H1 (cell line): ENCODE results near the gene MALT1. TPM values are rescaled to one million over a fixed set of nuclear protein-coding genes. Genes with fewer than 3 reads are reported as not detected.

Experiments
- CTCF ChIA-PET: fragments of 300-600 bp; sonication (Branson Sonifier 250); formaldehyde crosslinking; loops from one replicate; lab custom pipeline; 2021; ENCODE audit not compliant: partially characterized antibody; lab: Charles Lee
- POLR2A ChIA-PET: fragments of 300-600 bp; sonication (Branson Sonifier 250); formaldehyde crosslinking; loops from one replicate; lab custom pipeline; 2021; ENCODE audit warnings: inconsistent platforms; ENCODE audit not compliant: partially characterized antibody; lab: Charles Lee
- DNase-seq, 2 experiments: peaks; one replicate each; pipeline versions ENCODE4 v3.0.0 to v3.0.0-alpha.2; 2010 to 2022; ENCODE audit warnings: low spot score in 2 of 2, low read depth in 1 of 2, mixed read lengths in 1 of 2
- FAIRE-seq: peaks from 2 replicates; lab custom pipeline; 2011; peaks lifted over from hg19 to GRCh38; lab: Jason Lieb, UNC
- H2AFZ ChIP-seq: 2 replicates; pipeline ENCODE4 v1.8.1; 2012; ENCODE audit warnings: low read length, inconsistent platforms
- H2AK5ac ChIP-seq: 2 replicates; pipeline ENCODE4 v1.6.1; 2013; ENCODE audit warnings: low read depth, low read length
- H2BK120ac ChIP-seq: replicated peaks from 2 replicates; pipeline ENCODE3; 2013; ENCODE audit warnings: low read depth, low read length, inconsistent platforms
- H2BK12ac ChIP-seq: 2 replicates; pipeline ENCODE4 v1.6.1; 2013; ENCODE audit warnings: low read depth, low read length
- H2BK15ac ChIP-seq: 2 replicates; pipeline ENCODE4 v1.6.1; 2013; ENCODE audit warnings: low read length
- H2BK20ac ChIP-seq: 2 replicates; pipeline ENCODE4 v1.6.1; 2013; ENCODE audit warnings: low read length
- H2BK5ac ChIP-seq: 2 replicates; pipeline ENCODE4 v1.6.1; 2013; ENCODE audit warnings: low read depth, low read length
- H3K14ac ChIP-seq: 2 replicates; pipeline ENCODE4 v1.6.1; 2013; ENCODE audit warnings: inconsistent platforms; ENCODE audit not compliant: insufficient read length
- H3K18ac ChIP-seq: 2 replicates; pipeline ENCODE4 v1.6.1; 2013; ENCODE audit warnings: low read length; ENCODE audit errors: extremely low read depth
- H3K23ac ChIP-seq: 2 replicates; pipeline ENCODE4 v1.6.1; 2013; ENCODE audit warnings: inconsistent platforms; ENCODE audit not compliant: insufficient read length
- H3K23me2 ChIP-seq: 2 replicates; pipeline ENCODE4 v1.6.1; 2013; ENCODE audit warnings: low read depth, low read length
- H3K27ac ChIP-seq: 2 replicates; pipeline ENCODE4 v1.6.1; 2011; ENCODE audit warnings: low read depth, low read length, inconsistent platforms
- H3K27me3 ChIP-seq, 4 experiments: replicated peaks in 1 of 4; 1 replicate in 1 of 4; 2 replicates in 3 of 4; pipeline versions ENCODE4 v1.6.1 to v1.8.1; 2011 to 2013; ENCODE audit warnings: low read length in 3 of 4, mild to moderate bottlenecking in 3 of 4, inconsistent platforms in 2 of 4, mixed read lengths in 2 of 4, moderate library complexity in 1 of 4; ENCODE audit not compliant: control insufficient read depth in 3 of 4, insufficient read depth in 3 of 4; ENCODE audit errors: extremely low read depth in 1 of 4
- H3K36me3 ChIP-seq, 4 experiments: 2 replicates each; pipeline versions ENCODE4 v1.6.1 to v1.8.1; 2011 to 2013; ENCODE audit warnings: mild to moderate bottlenecking in 4 of 4, low read length in 3 of 4, moderate library complexity in 2 of 4, control low read depth in 1 of 4, inconsistent platforms in 1 of 4; ENCODE audit not compliant: insufficient read depth in 4 of 4, control insufficient read depth in 2 of 4
- H3K4ac ChIP-seq: replicated peaks from 2 replicates; pipeline ENCODE3; 2013; ENCODE audit warnings: low read length, low read depth, mixed read lengths, inconsistent platforms; ENCODE audit not compliant: insufficient read length
- H3K4me1 ChIP-seq, 4 experiments: replicated peaks in 1 of 4; 1 replicate in 1 of 4; 2 replicates in 3 of 4; pipeline versions ENCODE4 v1.6.1 to v1.8.1; 2011 to 2013; ENCODE audit warnings: low read length in 3 of 4, inconsistent platforms in 2 of 4, mixed read lengths in 1 of 4; ENCODE audit not compliant: insufficient read depth in 4 of 4, control insufficient read depth in 3 of 4
- H3K4me2 ChIP-seq, 2 experiments: 2 replicates each; pipeline versions ENCODE4 v1.6.1 to v1.8.1; 2011 to 2013; ENCODE audit warnings: low read depth in 2 of 2, low read length in 2 of 2, control low read depth in 1 of 2, inconsistent platforms in 1 of 2, mild to moderate bottlenecking in 1 of 2; ENCODE audit not compliant: insufficient read depth in 1 of 2
- H3K4me3 ChIP-seq, 4 experiments: fragments of 200-600, 300-600 bp in 1 of 4; sonication (generic), shearing (Covaris generic), sonication (Bioruptor Twin) in 1 of 4; 2 replicates each; pipeline versions ENCODE4 v1.5.1 to v1.8.1; 2011 to 2016; ENCODE audit warnings: low read length in 4 of 4, low read depth in 3 of 4, control low read depth in 2 of 4, inconsistent platforms in 2 of 4, mild to moderate bottlenecking in 2 of 4, mixed read lengths in 1 of 4, moderate library complexity in 1 of 4; ENCODE audit not compliant: insufficient read depth in 2 of 4; ENCODE audit errors: extremely low read depth in 1 of 4
- H3K56ac ChIP-seq: replicated peaks from 2 replicates; pipeline ENCODE3; 2013; ENCODE audit warnings: low read depth, mild to moderate bottlenecking, mixed read lengths, low read length, inconsistent platforms; ENCODE audit not compliant: insufficient read length
- H3K79me1 ChIP-seq: 2 replicates; pipeline ENCODE4 v1.6.1; 2013; ENCODE audit warnings: low read depth, low read length, control low read depth
- H3K79me2 ChIP-seq, 2 experiments: 2 replicates each; pipeline versions ENCODE4 v1.6.1 to v1.8.1; 2012 to 2013; ENCODE audit warnings: low read length in 2 of 2, mild to moderate bottlenecking in 2 of 2, inconsistent platforms in 1 of 2; ENCODE audit not compliant: insufficient read depth in 2 of 2, control insufficient read depth in 1 of 2
- H3K9ac ChIP-seq, 4 experiments: replicated peaks in 1 of 4; 1 replicate in 1 of 4; 2 replicates in 3 of 4; pipeline versions ENCODE4 v1.6.1 to v1.8.1; 2011 to 2013; ENCODE audit warnings: low read depth in 3 of 4, low read length in 3 of 4, control low read depth in 2 of 4, mild to moderate bottlenecking in 2 of 4, moderate library complexity in 2 of 4, inconsistent platforms in 1 of 4; ENCODE audit errors: extremely low read depth in 1 of 4
- H3K9me3 ChIP-seq, 2 experiments: 2 replicates each; pipeline versions ENCODE4 v1.6.1 to v1.8.1; 2012 to 2013; ENCODE audit warnings: mild to moderate bottlenecking in 2 of 2, moderate library complexity in 2 of 2, control low read depth in 1 of 2, inconsistent platforms in 1 of 2, low read depth in 1 of 2, low read length in 1 of 2, mixed read lengths in 1 of 2; ENCODE audit not compliant: insufficient read depth in 2 of 2
- H4K20me1 ChIP-seq, 2 experiments: replicated peaks in 1 of 2; 2 replicates each; pipeline versions ENCODE3 to v1.8.1; 2011 to 2013; ENCODE audit warnings: inconsistent platforms in 2 of 2, low read length in 2 of 2, mild to moderate bottlenecking in 1 of 2; ENCODE audit not compliant: insufficient read depth in 2 of 2, control insufficient read depth in 1 of 2
- H4K5ac ChIP-seq: 2 replicates; pipeline ENCODE4 v1.6.1; 2013; ENCODE audit warnings: low read length, low read depth, mixed read lengths, inconsistent platforms; ENCODE audit not compliant: insufficient read length
- H4K8ac ChIP-seq: 2 replicates; pipeline ENCODE4 v1.8.0; 2013; ENCODE audit warnings: mild to moderate bottlenecking, moderate library complexity, low read length, inconsistent platforms; ENCODE audit not compliant: insufficient read depth; ENCODE audit errors: extremely low read depth
- H4K91ac ChIP-seq: replicated peaks from 2 replicates; pipeline ENCODE3; 2013; ENCODE audit warnings: low read length, mixed read lengths, inconsistent platforms; ENCODE audit not compliant: insufficient read length
- ATF2 ChIP-seq: IDR thresholded peaks from 2 replicates; pipeline ENCODE4 v1.6.1; 2012; ENCODE audit warnings: low read length, inconsistent platforms
- BACH1 ChIP-seq: IDR thresholded peaks from 2 replicates; pipeline ENCODE4 v1.6.1; 2012; ENCODE audit warnings: low read length, improper control_type of control experiment
- CBX8 ChIP-seq: fragments of 300-800, 300-1000 bp; sonication (generic); IDR thresholded peaks from 2 replicates; pipeline ENCODE4 v1.7.1; 2016; ENCODE audit warnings: low read depth, low read length, borderline replicate concordance
- EZH2 ChIP-seq: fragments of 200-600 bp; sonication (generic); IDR thresholded peaks from 2 replicates; pipeline ENCODE4 v1.7.1; 2012; ENCODE audit warnings: low read depth, mild to moderate bottlenecking, moderate library complexity, low read length, inconsistent platforms; ENCODE audit not compliant: severe bottlenecking
- FOSL1 ChIP-seq: IDR thresholded peaks from 2 replicates; pipeline ENCODE4 v1.6.1; 2011; ENCODE audit warnings: mild to moderate bottlenecking, low read depth, low read length, moderate library complexity; ENCODE audit not compliant: insufficient read depth
- GTF2F1 ChIP-seq: IDR thresholded peaks from 2 replicates; pipeline ENCODE4 v1.6.1; 2012; ENCODE audit warnings: low read depth, low read length, improper control_type of control experiment, borderline replicate concordance
- HDAC2 ChIP-seq, 2 experiments: fragments of 300-600 bp in 1 of 2; sonication (generic) in 1 of 2; IDR thresholded peaks; 2 replicates each; pipeline ENCODE4 v1.6.1; 2011 to 2012; ENCODE audit warnings: low read depth in 2 of 2, low read length in 2 of 2, mild to moderate bottlenecking in 2 of 2, moderate library complexity in 2 of 2, borderline replicate concordance in 1 of 2, inconsistent platforms in 1 of 2
- KDM5A ChIP-seq: fragments of 200-600 bp; IDR thresholded peaks from 2 replicates; pipeline ENCODE4 v1.7.1; 2012; ENCODE audit warnings: mild to moderate bottlenecking, low read length, inconsistent platforms, mixed read lengths
- POU5F1 ChIP-seq: IDR thresholded peaks from 2 replicates; pipeline ENCODE4 v1.6.1; 2011; ENCODE audit warnings: low read depth, mild to moderate bottlenecking, low read length, moderate library complexity
- SP2 ChIP-seq: IDR thresholded peaks from 2 replicates; pipeline ENCODE4 v1.6.1; 2012; ENCODE audit warnings: mild to moderate bottlenecking, low read length, inconsistent platforms
- SRF ChIP-seq: IDR thresholded peaks from 2 replicates; pipeline ENCODE4 v1.6.1; 2011; ENCODE audit warnings: mild to moderate bottlenecking, low read depth, low read length, moderate library complexity
- WGBS, 2 experiments: shearing (Covaris generic) in 1 of 2; methylation state at CpG; one replicate each; pipeline versions ENCODE4 v1.1.6 to v1.1.7; 2013 to 2015; ENCODE audit warnings: low lambda C conversion rate in 2 of 2, mixed read lengths in 2 of 2, inconsistent platforms in 1 of 2, low coverage in 1 of 2, missing lambda C conversion rate in 1 of 2; ENCODE audit not compliant: insufficient replicate concordance in 2 of 2, insufficient coverage in 1 of 2, insufficient read length in 1 of 2; ENCODE audit errors: extremely low coverage in 1 of 2, missing lambda C conversion rate in 1 of 2; 5-methylcytosine and 5-hydroxymethylcytosine counted together
- polyA plus RNA-seq, 7 experiments: library from polyadenylated mRNA; depleted of rRNA in 3 of 7; stranded (reverse) in 5 of 7; unstranded in 2 of 7; fragments of >200 nt in 5 of 7; fragments of 200-250 nt in 2 of 7; gene quantifications; 1 replicate in 5 of 7; 2 replicates in 1 of 7; 4 replicates in 1 of 7; pipeline versions ENCODE4 v1.2.1 to v1.2.3, GENCODE V29; 2011 to 2013; ENCODE audit warnings: missing spikeins in 2 of 7, mixed read lengths in 2 of 7
- total RNA-seq: library from RNA; stranded (reverse); fragmentation: NEBNext Ultra II Directional; extraction: Animal tissue kit (Norgen Biotek cat#: 25700); gene quantifications from 2 replicates; pipeline ENCODE4 v1.2.1, GENCODE V29; 2021

Gene MALT1
- total and polyA plus RNA-seq, 2 of the 8 experiments (the other 6 are each of a cell fraction or from before 2014, with no cell fraction given), result 10.7 to 25.9 TPM

DNA sequence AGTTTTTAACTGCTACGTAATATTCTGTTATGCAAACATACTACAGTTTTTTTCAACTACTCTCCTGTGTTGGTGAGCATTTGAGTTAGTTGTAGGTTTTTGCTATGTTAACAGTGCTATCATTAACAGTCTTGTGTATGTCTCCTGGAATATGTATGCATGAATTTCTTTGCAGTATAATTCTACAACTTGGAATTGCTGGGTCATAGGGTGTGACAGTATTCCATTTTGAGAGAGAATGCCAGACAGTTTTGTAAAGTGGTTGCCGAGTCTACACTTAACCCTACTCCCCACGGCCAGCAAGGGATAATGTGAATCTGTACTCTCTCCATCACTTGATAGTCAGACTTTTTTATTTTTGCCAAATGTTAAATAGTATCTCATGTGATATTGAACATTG is 67.1 kb downstream of the MALT1 start:
- WGBS, 2 experiments, result 90% methylated on average over 3 of the region's 3 CpGs; no CpG with 5 or more reads in 1 of the 2 experiments
- peaks cover 0 to 12% (median 9%) of the 10 kb centered on the region in 4 experiments; a peak in 3 of 8 replicates for H3K36me3 ChIP-seq
- POLR2A ChIA-PET, result no interaction called here

More for the DNA sequence above, 67.1 kb downstream of the MALT1 start:
- no peaks in the 10 kb centered on the region for H3K4me1 ChIP-seq
- no peak overlapping the region for H3K4me2 ChIP-seq
- CTCF ChIA-PET, result interaction anchor here (0.8 to 1.0 kb wide), 2 partner anchors 25 to 211 kb away, joined by 3 read pairs; no protein-coding TSS in a partner anchor
- no peak overlapping the region for H2BK20ac ChIP-seq
- H3K14ac ChIP-seq, result no peak overlapping the region
- H2AFZ ChIP-seq, result no peak overlapping the region
- no peak overlapping the region for H2BK12ac ChIP-seq
- H3K23ac ChIP-seq, result no peak overlapping the region
- no peaks in the 10 kb centered on the region for H3K79me2 ChIP-seq
- H2AK5ac ChIP-seq, result no peak overlapping the region
- TF ChIP-seq BACH1 (no peak), POU5F1 (no peak), EZH2 (no peak), SP2 (no peak), GTF2F1 (no peak), FOSL1 (no peak), CBX8 (no peak), HDAC2 (IDR thresholded peaks at IDR 0.05; ENCODE audit: borderline replicate concordance in 1 of 2, low read depth in 2 of 2, low read length in 2 of 2) (no peak), ATF2 (no peak), KDM5A (no peak), SRF (no peak)
- no peak overlapping the region for H3K9ac ChIP-seq
- H4K8ac ChIP-seq, result no peak overlapping the region
- no peak overlapping the region for H3K27ac ChIP-seq
- no peak overlapping the region for H3K4ac ChIP-seq
- no peaks in the 10 kb centered on the region for H3K23me2 ChIP-seq
- H4K5ac ChIP-seq, result no peak overlapping the region
- no peaks in the 10 kb centered on the region for H3K79me1 ChIP-seq
- no peak overlapping the region for H3K56ac ChIP-seq
- H3K18ac ChIP-seq, result no peak overlapping the region
- peaks cover 0 to 2% of the 10 kb centered on the region in 2 experiments for H4K20me1 ChIP-seq
- no peak overlapping the region for H4K91ac ChIP-seq
- FAIRE-seq, result no peak
- no peak overlapping the region for H2BK5ac ChIP-seq
- no peaks in the 10 kb centered on the region for H3K27me3 ChIP-seq
- no peak overlapping the region for H3K4me3 ChIP-seq
- no peak overlapping the region for H2BK15ac ChIP-seq
- H2BK120ac ChIP-seq, result no peak overlapping the region
- H3K9me3 ChIP-seq, result no peaks in the 10 kb centered on the region
- DNase-seq, result no peak
